ENCODE data around the gene MRE11.
"Not testable (repeated sequence)": the region's sequence is repeated elsewhere in the genome, so short reads cannot be mapped to it uniquely, and the experiment has no call there.

Gene MRE11

DNA sequence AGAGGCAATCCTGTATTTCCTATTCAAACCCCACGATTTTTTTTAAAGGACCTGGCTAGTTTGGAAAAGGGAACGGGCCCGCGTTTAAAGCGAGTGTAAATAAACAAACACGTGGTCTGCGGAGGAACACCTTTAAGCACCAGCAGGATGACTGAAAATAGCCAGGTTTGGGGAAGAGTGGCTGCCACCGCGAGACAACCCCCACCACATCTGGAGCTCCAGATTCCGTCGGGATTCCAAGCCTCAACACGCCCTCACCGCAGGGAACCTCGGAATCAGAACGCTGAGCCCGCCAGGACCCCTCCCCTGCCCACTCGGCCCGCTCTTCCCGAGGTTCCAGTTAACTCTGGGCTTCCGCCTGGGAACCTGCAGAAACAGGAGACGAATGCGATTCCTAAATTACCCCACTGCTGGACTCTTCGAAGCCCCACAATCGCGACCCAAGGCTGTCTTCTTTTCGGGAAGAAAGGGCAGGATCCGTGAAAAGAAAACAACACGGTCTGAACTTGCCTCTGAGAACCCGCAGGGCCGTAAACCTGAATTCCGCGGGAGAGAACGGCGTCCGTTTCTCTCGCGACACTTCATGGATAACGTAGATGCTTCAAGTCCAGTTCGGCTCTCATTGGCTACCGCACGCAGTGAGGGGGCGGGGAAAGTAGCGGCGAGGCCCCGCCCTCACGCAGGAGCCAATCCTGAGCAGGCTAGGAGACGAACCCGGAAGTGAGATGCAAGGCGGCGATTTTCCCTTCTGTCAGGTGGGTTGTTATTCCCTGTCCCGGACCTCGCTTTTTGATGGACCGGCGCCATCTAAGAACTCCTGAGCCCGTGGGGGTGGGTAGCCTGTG, at the start of gene MRE11, which contains the start of gene ANKRD49:
Gene MRE11 (minus strand): TSS at position 564 of the 845 bp plus-strand sequence. CDS start 1,043 bp downstream, outside the sequence.
Gene ANKRD49 (plus strand): TSS at position 704 of the 845 bp plus-strand sequence. CDS start 2,710 bp downstream, outside the sequence.
- peak; percentile 99 for DNase-seq

DNA sequence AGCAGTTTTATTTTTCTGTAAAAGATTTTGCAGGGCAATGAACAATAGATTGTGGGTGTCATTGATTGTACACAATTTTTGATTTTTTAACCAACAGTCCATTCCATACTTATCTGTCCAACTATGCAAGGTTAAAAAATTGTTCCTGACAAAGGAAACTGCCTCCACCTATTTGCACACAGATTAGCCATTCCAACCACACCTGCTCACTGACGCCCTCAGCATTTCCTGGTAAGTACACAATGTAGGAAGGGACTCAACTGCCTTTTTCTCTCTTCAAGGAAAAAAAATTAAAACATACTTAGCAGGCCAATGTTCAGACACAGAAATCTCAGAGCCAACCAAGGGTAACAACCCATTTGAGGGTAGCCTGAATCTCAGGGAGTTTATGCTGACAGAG, 45.8 kb upstream of the MRE11 start:
- DNase-seq: no peak

GRCh38 chr11:94537031-94537600, 43.5 kb upstream of the MRE11 start:
- DNase-seq: no peak

GRCh38 chr11:94536386-94536785, 42.7 kb upstream of the MRE11 start:
- no peak for DNase-seq

DNA sequence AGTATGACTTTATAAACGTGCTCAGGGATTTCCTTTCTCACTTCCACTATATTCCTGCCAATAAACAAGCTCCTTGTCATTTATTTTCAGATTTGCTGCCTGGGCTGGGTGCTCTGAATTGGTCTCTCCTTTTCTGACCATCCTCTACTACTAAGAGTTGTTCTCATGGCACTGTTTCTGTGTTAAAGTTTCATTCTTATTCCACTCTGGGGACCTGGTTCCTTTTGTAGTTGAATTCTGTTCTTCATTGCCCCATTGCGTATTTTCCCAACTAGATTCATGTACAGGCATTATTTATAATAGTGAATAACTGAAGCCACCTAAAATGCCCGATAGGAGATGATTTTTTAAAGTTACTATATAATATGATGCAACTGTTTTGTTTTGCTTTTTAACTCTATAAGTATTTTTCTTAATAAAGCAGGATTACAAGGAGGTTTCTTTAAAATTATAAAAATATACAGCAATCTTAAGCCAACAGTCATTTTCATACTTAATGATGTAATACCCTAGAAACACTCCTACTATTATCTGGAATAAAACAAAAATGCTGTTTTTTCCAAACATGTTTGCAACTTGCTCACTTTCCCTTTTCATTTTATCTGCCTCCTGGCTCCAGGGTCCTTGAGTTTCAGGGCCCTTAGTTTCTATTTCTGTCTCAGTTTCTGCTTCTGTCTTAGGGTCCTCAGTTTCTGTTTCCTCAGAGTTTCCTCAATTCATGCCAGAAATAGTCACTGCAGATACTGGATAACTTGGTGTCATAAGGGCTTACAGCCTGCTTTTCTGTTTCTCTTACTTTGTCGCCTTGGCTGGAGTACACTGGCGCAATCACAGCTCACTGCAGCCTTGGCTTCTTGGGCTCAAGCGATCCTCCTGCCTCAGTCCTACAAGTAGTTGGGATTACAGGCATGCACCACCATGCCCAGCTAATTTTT, 40.3 kb upstream of the MRE11 start:
- no peak for DNase-seq

GRCh38 chr11:94533206-94533605, 39.6 kb upstream of the MRE11 start:
- no peak for DNase-seq

- DNase-seq: no peak
These were observed 38.6 kb upstream of the MRE11 start for GRCh38 chr11:94532211-94532610.

DNA sequence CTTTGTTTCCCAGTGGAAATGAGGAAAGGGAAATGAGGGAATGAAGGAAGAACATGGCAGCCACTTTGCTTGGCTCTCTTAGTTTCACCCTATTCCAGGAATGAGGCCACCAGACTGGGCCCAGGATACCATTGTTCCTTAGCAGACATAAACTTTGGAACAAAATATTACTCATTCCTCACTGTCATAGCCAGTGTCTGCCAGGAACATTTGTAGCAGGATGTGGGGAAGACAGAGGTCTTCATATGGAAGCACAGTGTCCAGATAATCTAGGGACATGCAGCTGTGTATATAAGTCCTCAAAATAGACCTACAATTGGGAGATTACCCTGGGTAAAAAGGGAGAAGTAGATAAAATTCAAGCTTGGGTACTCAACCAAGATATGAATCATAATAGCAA, 34.9 kb upstream of the MRE11 start:
- DNase-seq: no peak

DNA sequence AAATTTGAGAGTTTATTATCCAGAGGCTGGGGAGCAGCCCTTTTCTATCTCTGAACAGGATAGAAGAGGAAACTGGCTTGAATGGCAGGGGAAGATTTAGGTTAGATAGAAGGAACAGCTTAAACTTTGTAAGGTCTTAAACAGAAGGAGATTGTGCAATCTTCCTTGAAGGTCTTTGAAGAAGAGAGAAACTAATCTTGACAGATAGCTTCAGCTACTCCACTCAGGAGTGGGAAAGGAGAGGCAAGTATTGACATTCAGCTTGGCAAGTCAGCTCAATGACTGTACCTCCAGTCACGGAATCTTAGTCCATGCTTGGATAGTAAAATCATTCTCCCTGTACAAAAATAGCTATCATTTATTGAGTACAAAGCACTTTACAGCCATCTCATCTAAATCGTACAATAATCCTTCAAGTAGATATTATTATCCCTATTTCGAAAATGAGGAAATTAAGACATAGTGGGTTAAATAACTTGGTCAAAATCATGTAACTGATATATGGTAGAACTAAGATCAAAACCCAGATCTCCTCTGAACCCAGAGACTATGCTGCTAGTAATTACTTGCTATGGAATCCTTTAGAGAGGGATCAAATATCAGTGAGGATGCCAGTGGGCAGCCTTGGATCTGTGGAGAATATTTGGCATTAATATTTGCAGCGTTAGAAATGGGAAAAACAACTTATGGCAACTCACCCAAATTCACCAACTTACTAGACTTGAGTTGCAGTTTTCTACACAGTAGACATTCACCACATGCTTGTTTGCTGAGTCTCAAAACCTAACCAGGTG, 33.2 kb upstream of the MRE11 start:
- no peak for DNase-seq

DNA sequence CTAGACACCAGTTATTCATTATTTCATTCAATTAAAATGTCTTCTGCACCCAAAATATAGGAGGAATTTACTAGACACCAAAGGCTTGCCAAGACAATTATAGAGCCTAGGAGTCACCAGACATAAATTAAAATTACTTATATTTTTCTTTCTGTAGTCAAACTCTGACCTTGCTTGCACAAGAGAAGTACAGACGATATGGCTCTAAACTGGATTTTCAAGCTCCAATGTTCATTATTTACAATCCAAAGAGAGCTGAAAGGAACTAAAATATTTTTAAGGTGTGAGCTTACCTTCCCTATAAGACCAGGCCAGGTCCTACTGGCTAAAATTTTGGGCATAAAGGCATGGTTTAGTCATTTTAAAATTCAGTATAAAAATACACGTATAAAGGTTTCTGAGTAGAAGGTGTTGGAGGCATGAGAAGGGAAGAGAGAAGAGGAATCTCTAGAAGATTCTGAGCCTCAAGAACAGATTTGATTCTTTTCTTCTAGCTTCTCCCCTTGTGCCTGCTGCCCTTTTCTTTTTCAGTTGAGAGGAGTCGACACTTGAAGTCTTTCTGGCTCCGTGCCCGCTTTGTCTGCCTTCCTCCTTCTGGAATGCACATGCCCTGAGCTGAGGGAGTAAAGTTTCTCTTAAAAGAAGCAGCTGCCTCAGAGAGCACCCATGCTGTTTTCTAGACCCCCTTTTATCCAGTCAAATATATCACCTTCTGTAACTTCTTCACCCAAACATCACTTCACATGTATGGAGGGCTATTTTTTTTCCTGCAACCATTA, 32.1 kb upstream of the MRE11 start:
- peak; percentile 85 for DNase-seq

DNA sequence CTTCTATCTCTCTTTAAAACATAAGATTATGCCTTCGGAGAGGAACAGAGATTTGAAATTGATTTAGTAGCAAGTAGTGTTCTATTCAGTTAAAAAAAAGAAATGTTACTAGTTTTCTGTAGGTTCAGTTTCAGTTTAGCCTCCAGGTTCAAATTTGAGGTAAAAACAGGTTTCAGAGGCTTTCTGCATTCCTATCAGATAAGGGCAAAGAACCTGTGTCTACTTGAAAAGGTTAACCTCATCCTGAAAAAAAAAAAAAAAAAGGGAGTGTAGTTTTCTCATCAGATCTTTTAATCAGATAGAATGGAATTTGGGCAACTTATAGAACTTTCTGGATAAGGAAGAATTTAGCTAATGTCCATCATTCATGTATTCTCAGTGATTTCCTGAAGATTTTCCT, 30.7 kb upstream of the MRE11 start:
- no peak for DNase-seq

- no peak for DNase-seq
These were observed 28.0 kb upstream of the MRE11 start for GRCh38 chr11:94521684-94522083.

DNA sequence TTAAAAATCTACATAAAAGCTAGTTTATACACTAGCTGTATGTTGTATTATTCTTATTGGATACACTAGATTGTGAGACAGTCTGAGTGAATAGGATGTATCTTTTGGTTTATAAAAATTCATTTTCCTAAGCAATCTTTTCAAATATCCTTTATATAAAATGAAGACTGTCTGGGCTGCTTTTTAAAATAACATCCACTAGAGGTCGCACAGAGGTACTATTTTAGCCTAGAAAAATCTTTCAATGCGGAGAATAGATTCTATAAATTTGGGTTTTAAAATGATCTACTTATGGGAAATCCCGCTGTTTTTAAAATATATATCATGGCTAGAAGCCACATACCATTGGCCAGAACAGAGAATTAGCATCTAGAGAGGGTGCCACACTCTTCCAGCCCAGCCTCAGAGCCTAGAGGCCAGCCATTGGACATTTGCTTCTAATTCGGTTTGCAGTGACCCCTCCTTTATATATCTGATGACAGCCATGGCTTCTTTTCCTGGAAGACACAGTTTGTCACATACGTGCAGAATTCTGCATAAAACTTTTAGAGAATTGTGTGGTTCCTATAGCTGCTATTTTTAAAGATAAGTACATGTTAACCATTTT, 25.9 kb upstream of the MRE11 start:
- no peak for DNase-seq

DNA sequence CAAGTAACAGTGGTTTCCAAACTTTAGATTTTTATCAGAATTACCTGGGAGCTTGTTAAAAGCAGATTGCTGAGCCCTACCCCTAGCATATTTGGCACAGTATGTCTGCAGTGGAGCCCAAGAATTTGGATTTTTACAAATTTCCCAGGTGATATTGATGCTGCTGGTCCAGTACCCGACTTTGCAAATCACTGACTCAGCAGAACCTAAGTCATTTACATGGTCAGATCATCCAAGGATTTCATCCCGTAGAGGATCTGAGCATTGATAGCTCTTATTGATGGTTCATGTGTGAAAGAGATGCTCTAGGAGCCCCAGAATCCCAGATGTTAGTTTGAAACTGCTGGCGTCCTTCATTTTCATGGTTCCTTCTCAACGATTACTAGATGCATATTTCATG, 24.7 kb upstream of the MRE11 start:
- no peak for DNase-seq

DNA sequence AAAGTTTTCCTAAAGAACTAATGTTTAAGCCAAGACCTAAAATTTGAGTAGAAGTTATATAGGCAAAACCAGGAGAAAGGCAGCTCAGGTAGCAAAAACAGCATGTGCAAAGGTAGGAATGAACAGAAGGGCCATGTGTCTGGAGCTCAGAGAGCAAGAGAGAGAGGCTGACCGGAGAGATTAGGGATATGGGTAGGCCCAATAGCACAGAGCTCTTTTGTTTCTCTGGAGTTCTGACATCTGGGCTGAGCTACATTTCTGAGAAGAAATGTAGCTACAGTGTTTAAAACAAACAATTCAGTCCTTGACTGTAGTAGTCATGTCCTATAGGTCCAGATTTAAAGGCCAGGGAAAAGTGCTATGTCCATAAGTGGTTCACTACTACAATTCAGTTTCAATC, 23.1 kb upstream of the MRE11 start:
- no peak for DNase-seq

GRCh38 chr11:94515398-94515797, 21.8 kb upstream of the MRE11 start:
- DNase-seq: no peak

DNA sequence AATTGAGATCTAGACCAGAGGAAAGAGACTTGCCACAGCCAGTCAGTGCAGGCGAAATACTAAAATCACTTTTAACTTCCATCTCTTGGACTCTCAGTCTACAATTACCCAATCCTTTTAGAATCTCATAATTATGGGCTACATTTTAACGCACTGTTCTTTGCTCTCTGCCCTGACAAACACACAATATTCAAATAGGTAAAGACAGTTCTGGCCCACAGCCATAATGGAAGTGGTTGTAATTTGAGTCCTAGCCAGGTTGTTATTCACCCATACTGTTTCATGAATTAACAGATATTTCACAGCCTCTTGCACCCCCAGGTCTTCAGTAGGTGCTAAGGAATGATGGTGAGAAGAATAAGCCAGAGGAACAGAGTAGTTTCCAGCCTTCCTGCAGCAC, 19.4 kb upstream of the MRE11 start:
- DNase-seq: peak; percentile 59

GRCh38 chr11:94511932-94512781, 18.5 kb upstream of the MRE11 start, which contains the start of gene C11orf97:
C11orf97 (plus strand) TSS chr11:94512461; CDS start chr11:94512529, 68 bp downstream.
- peak; percentile 51 for DNase-seq

DNA sequence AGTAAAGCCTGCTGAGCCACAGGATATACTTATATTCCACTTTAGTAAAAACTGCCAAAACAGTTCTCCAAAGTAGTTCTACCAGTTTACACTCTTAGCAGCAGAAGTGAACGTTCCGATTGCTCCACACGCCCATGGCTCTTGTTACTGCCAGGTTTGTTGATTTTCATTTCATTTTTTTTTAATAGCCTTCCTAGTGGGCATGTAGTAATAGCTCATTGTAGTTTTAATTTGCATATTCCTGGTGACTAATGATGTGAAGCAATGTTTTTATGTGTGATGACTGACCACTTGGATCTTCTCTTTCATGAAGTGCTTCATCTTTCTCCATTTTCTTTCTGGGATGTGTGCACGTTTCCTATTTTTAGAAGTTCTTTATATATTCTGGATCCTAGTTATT, 13.8 kb upstream of the MRE11 start:
- DNase-seq: no peak

DNA sequence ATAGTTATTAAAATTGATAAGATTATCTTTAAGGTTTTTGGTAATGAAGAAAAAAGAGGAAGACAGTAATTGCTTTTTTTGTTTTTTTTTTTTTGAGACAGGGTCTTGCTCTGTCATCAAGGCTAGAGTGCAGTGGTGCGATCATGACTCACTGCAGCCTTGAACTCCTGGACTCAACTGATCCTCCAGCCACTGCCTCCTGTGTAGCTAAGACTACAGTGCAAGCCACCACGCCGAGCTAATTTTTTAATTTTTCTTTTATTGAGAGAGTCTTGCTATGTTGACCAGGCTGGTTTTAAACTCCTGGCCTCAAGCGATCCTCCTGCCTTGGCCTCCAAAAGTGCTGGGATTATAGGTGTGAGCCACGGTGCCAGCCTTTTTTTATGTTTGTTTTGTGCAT, 12.9 kb upstream of the MRE11 start:
- DNase-seq: not testable (repeated sequence)

All from DMS79 (cell line).